Parathyroid adenoma (tissue), 2 donors: Measurements from ENCODE around the gene UPK3A.
A peak's percentile ranks its signal among the peaks of the same experiment; 100 is the strongest.

Experiments used
- H2AFZ ChIP-seq: fragments of 300-600 bp; sonication (generic); one replicate; pipeline ENCODE4 v1.7.0; 2017; ENCODE audit warnings: antibody characterized with exemption, mild to moderate bottlenecking
- H3K27ac ChIP-seq: fragments of 300-600 bp; sonication (generic); one replicate; pipeline ENCODE4 v1.7.0; 2017
- H3K27me3 ChIP-seq: fragments of 300-600 bp; sonication (generic); one replicate; pipeline ENCODE4 v1.7.0; 2017; ENCODE audit warnings: low read length; ENCODE audit not compliant: control insufficient read depth, insufficient read depth
- H3K36me3 ChIP-seq: fragments of 300-600 bp; sonication (generic); one replicate; pipeline ENCODE4 v1.7.0; 2017; ENCODE audit warnings: low read length; ENCODE audit not compliant: control insufficient read depth, insufficient read depth
- H3K4me1 ChIP-seq: fragments of 300-600 bp; sonication (generic); one replicate; pipeline ENCODE4 v1.7.0; 2017; ENCODE audit warnings: control low read depth
- H3K4me2 ChIP-seq: fragments of 300-600 bp; sonication (generic); one replicate; pipeline ENCODE4 v1.7.0; 2017; ENCODE audit warnings: low read length
- H3K4me3 ChIP-seq: fragments of 300-600 bp; sonication (generic); one replicate; pipeline ENCODE4 v1.7.0; 2017; ENCODE audit warnings: low read depth, low read length
- H3K79me2 ChIP-seq: fragments of 300-600 bp; sonication (generic); one replicate; pipeline ENCODE4 v1.7.0; 2017; ENCODE audit warnings: control low read depth
- H3K9ac ChIP-seq: fragments of 300-600 bp; sonication (generic); one replicate; pipeline ENCODE4 v1.7.0; 2017; ENCODE audit warnings: mild to moderate bottlenecking
- H3K9me3 ChIP-seq: fragments of 300-600 bp; sonication (generic); one replicate; pipeline ENCODE4 v1.7.0; 2017; ENCODE audit warnings: low read length; ENCODE audit not compliant: control insufficient read depth
- TF ChIP-seq, protein P1 (sequence below): fragments of 300-600 bp; sonication (generic); IDR thresholded peaks from one replicate; pipeline ENCODE4 v1.7.0; 2017; ENCODE audit warnings: antibody characterized with exemption, mild to moderate bottlenecking
- donor health status: primary hyperparathyroidism.

UPK3A gene

DNA sequence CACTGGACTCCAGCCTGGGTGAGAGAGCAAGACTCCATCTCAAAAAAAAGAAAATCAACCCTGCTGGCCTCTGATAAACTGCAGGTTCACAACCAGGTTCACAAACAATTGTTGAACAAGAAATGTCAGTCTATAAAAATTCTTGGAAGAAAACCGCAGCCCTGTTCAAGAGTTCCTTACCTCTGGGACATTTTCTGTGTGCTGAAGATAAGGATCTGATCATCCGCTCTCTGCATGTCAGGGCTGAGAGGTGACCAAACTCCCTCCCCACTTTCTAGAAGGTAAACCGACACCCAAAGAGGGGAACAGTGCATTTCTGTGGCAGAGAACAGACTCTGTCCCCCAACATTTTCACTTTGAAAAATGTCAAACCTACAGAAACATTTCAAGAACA is 4.2 kb upstream of the UPK3A start:
- no peaks in the 10 kb centered on the region for H3K36me3 ChIP-seq
- TF ChIP-seq, protein P1, sequence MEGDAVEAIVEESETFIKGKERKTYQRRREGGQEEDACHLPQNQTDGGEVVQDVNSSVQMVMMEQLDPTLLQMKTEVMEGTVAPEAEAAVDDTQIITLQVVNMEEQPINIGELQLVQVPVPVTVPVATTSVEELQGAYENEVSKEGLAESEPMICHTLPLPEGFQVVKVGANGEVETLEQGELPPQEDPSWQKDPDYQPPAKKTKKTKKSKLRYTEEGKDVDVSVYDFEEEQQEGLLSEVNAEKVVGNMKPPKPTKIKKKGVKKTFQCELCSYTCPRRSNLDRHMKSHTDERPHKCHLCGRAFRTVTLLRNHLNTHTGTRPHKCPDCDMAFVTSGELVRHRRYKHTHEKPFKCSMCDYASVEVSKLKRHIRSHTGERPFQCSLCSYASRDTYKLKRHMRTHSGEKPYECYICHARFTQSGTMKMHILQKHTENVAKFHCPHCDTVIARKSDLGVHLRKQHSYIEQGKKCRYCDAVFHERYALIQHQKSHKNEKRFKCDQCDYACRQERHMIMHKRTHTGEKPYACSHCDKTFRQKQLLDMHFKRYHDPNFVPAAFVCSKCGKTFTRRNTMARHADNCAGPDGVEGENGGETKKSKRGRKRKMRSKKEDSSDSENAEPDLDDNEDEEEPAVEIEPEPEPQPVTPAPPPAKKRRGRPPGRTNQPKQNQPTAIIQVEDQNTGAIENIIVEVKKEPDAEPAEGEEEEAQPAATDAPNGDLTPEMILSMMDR = no peak
- no peak overlapping the region for H2AFZ ChIP-seq
- no peak overlapping the region for H3K27ac ChIP-seq
- no peaks in the 10 kb centered on the region for H3K27me3 ChIP-seq
- H3K4me2 ChIP-seq = peak overlapping the region; percentile 52
- no peak overlapping the region for H3K4me3 ChIP-seq
- no peaks in the 10 kb centered on the region for H3K79me2 ChIP-seq
- H3K9me3 ChIP-seq = no peaks in the 10 kb centered on the region
- no peaks in the 10 kb centered on the region for H3K4me1 ChIP-seq
- H3K9ac ChIP-seq = no peak overlapping the region

DNA sequence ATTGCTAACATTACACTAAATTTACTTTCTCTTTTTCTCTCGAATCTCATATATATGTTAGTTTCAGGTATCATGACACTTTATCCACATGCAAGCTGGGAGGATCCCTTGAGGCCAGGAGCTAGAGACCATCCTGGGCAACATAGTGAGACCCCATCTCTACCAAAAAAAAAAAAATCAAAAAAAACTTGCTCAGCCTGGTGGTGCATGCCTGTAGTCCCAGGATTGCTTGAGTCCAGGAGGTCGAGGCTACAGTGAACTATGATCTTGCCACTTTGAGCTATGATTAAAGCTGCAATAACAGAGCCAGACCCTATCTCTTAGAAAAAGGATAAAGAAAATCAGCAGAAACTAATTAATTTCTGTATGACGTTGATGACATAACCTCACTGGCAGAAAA is 3.7 kb upstream of the UPK3A start:
- Histone ChIP-seq H3K9ac (no peak overlapping the region), H3K36me3 (no peaks in the 10 kb centered on the region), H3K27ac (no peak overlapping the region), H3K79me2 (no peaks in the 10 kb centered on the region), H3K4me1 (no peaks in the 10 kb centered on the region), H3K4me3 (no peak overlapping the region), H3K4me2 (peak overlapping the region; percentile 52), H3K27me3 (no peaks in the 10 kb centered on the region), H2AFZ (no peak overlapping the region), H3K9me3 (no peaks in the 10 kb centered on the region)
- TF ChIP-seq, protein P1 = no peak

DNA sequence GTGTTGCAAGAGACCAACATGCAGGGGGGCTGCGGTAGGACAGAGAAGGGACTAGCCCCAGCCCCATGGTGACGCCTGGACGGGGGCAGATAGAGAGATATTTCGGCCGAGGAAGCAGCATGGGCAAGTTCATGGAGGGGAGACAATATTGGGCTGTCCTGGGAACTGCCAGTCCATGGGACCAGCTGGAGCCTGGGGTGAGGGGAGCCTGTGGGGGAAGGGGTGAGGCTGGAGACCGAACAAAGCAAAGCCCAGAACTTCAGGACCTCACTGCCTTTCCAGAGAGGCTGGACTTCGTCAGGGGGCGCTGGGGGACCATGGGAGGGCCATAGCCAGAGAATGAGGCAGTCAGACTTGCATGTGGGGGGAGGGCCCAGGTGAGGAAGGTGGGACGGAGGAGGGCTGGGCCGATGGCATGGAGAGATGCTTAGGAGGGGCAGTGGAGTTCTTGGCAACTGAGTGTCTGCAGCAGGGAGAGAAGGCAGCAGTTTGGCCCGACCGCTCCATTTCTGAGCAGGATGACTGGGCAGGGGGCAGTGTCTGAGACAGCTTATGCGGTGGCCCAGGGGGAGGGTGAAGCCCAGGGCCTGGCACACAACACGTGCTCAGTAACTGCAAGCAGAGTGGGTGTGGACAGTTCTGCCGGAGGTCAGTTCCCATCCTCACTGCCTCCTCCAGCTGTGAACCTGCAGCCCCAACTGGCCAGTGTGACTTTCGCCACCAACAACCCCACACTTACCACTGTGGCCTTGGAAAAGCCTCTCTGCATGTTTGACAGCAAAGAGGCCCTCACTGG is 712 bp downstream of the UPK3A start:
- peaks cover 1% of the 10 kb centered on the region for H3K4me1 ChIP-seq
- H3K27ac ChIP-seq = no peak overlapping the region
- H3K36me3 ChIP-seq = no peaks in the 10 kb centered on the region
- H3K9ac ChIP-seq = no peak overlapping the region
- H3K79me2 ChIP-seq = no peaks in the 10 kb centered on the region
- no peaks in the 10 kb centered on the region for H3K27me3 ChIP-seq
- TF ChIP-seq, protein P1 = no peak
- peak overlapping the region; percentile 80 for H3K4me2 ChIP-seq
- H2AFZ ChIP-seq = peak overlapping the region; percentile 68
- H3K9me3 ChIP-seq = no peaks in the 10 kb centered on the region
- peak overlapping the region; percentile 28 for H3K4me3 ChIP-seq

DNA sequence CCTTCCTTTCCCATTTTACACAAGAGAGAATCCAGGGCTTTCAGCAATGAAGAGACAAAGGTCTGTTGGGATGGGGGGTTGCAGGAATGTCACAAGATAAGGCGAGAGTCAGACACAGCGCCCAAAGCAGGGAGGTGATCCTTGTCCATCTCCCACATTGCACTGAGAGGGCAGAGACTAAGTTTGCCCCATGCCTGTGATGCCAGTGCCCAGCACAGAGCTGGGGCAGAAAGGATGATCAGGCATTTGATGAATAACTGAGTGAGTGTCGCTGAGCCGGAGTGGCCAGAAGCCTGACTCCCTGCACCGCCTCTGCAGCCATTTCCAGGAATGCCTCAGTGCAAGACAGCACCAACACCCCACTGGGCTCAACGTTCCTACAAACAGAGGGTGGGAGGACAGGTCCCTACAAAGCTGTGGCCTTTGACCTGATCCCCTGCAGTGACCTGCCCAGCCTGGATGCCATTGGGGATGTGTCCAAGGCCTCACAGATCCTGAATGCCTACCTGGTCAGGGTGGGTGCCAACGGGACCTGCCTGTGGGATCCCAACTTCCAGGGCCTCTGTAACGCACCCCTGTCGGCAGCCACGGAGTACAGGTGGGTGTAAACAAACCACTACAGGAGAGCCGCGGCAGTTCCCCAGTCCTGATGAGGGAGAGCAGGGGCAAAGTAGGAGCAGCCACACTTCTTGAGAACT is 2.3 kb downstream of the UPK3A start:
- Histone ChIP-seq H3K9me3 (no peaks in the 10 kb centered on the region), H3K4me3 (no peak overlapping the region), H3K4me2 (no peak overlapping the region), H3K36me3 (no peaks in the 10 kb centered on the region), H3K79me2 (no peaks in the 10 kb centered on the region), H2AFZ (no peak overlapping the region), H3K4me1 (peaks cover 2% of the 10 kb centered on the region), H3K9ac (no peak overlapping the region), H3K27me3 (no peaks in the 10 kb centered on the region), H3K27ac (no peak overlapping the region)
- TF ChIP-seq, protein P1 = no peak
